NB4 (cell line): Measurements from ENCODE around the gene FOSL2.

ENCODE experiments used
- DNase-seq: peaks from one replicate; pipeline ENCODE4 v3.0.0; 2010; ENCODE audit warnings: low read depth
- H3K4me3 ChIP-seq: one replicate; pipeline ENCODE4 v1.5.1; 2011; ENCODE audit warnings: mild to moderate bottlenecking, low read depth, low read length, moderate library complexity
- CTCF ChIP-seq: IDR thresholded peaks from one replicate; pipeline ENCODE4 v1.5.1; 2012; ENCODE audit warnings: low read depth, low read length
- MAX ChIP-seq: IDR thresholded peaks from 2 replicates; pipeline ENCODE4 v1.6.1; 2011; ENCODE audit warnings: low read depth, low read length
- MYC ChIP-seq: IDR thresholded peaks from 2 replicates; pipeline ENCODE4 v1.6.1; 2011; ENCODE audit warnings: low read depth, low read length
- POLR2A ChIP-seq: IDR thresholded peaks from 2 replicates; pipeline ENCODE4 v1.6.1; 2011; ENCODE audit warnings: mild to moderate bottlenecking; ENCODE audit not compliant: insufficient read length; ENCODE audit errors: extremely low read depth

The FOSL2 gene

GRCh38 chr2:28447086-28447485 lies 54.4 kb downstream of the FOSL2 start:
- H3K4me3 ChIP-seq, result no peak overlapping the region
- TF ChIP-seq MAX (no peak), CTCF (no peak), MYC (no peak), POLR2A (no peak)
- no peak for DNase-seq

- DNase-seq, result peak; percentile 96
- TF ChIP-seq POLR2A, result no peak
- TF ChIP-seq MYC, result no peak; the same call in 1 of the 2 replicates
- no peak for TF ChIP-seq MAX
- peak; percentile 23 for TF ChIP-seq CTCF
- no peak overlapping the region for H3K4me3 ChIP-seq
These were observed 55.5 kb downstream of the FOSL2 start for GRCh38 chr2:28447943-28448792.

GRCh38 chr2:28448793-28449100 lies 56.1 kb downstream of the FOSL2 start:
- H3K4me3 ChIP-seq, result no peak overlapping the region
- TF ChIP-seq POLR2A (no peak), MYC (no peak), CTCF (no peak), MAX (no peak)
- DNase-seq, result no peak

GRCh38 chr2:28449126-28449487 lies 56.4 kb downstream of the FOSL2 start:
- TF ChIP-seq MAX (no peak), CTCF (no peak), POLR2A (no peak), MYC (no peak)
- H3K4me3 ChIP-seq, result no peak overlapping the region
- no peak for DNase-seq

- no peak overlapping the region for H3K4me3 ChIP-seq
- peak; percentile 76 for DNase-seq
- TF ChIP-seq CTCF (no peak), POLR2A (no peak), MYC (no peak), MAX (no peak)
These were observed 57.1 kb downstream of the FOSL2 start for GRCh38 chr2:28449488-28450395.
